ENCODE results near the gene PTPDC1.
A peak's percentile ranks its signal among the peaks of the same experiment; 100 is the strongest.
"Not testable (repeated sequence)": the region's sequence is repeated elsewhere in the genome, so short reads cannot be mapped to it uniquely, and the experiment has no call there.

The PTPDC1 gene
- 8.4 to 20.7 (median 11.1) reads per million in 4 experiments for total RNA-seq

DNA sequence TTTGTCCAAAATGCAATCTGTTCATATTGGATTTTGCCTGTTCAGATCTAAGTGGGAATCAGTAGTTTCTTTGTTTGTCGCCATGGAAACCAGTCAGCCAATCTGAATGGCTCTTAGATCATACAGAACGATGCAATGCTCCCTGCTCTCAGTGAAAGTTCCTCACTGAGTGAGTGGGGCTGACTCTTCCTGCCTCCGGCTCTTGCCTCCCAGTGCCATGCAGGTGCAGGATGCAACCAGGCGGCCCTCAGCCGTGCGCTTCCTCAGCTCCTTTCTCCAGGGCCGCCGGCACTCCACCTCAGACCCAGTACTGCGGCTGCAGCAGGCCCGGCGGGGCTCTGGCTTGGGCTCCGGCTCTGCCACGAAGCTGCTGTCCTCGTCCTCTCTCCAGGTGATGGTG is at the start of gene PTPDC1:
TSS of gene PTPDC1 (plus strand) at position 151 of the 400 bp plus-strand sequence. CDS start at position 218, 67 bp downstream.
- DNase-seq: no peak

- DNase-seq: no peak
Observed at GRCh38 chr9:94034511-94034910, 49.8 kb upstream of the PTPDC1 start.

DNA sequence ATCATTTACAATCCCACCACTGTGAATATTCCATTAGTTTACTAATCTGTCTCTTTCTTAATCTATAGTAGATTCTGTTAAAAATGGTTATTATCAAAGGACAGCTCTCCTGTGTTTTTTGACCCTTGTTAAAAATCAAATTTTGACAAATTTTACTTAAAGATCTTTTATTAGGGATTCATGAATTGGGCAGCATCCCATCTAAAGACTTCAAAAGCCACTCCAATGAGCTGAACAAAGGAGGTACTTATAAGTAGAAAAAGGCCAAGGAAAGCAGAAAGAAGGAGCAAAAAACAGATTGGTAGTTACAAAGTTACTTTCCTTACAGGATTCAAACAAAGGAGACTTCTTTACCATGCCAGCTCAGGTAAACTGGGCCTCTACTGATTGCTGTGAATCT is 44.5 kb upstream of the PTPDC1 start:
- DNase-seq: no peak

DNA sequence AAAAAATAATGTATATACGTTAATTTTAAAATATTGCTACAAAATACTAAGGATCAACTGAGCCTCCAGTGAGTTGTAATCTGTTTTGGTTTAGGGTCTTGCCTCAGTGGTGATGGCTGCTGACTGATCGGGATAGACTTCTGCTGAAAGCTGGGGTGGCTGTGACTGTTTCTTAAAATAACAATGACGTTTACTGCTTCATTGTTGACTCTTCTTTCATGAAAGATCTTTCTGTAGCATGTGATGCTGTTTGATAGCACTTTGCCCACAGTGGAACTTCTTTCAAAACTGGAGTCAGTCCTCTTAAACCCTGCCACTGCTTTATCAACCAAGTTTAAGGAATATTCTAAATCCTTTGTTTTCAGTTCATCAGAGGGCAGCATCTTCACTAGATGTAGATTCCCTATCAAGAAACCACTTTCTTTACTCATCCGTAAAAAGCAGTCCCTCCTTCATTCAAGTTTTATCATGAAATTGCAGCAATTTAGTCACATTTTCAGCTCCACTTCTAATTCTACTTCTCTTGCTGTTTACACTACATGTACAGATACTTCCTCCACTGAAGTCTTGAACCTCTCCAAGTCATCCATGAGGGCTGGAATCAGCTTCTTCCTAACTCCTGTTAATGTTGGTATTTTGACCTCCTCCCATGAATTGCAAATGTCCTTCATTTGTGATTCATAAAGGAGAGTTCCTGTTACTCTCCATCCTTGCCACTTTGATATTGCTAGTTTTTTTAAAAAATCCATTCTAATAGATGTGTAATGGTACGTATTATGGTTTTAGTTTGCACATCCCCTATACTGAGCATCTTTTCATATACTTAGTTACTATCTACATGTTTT is 41.5 kb upstream of the PTPDC1 start:
- DNase-seq: no peak

DNA sequence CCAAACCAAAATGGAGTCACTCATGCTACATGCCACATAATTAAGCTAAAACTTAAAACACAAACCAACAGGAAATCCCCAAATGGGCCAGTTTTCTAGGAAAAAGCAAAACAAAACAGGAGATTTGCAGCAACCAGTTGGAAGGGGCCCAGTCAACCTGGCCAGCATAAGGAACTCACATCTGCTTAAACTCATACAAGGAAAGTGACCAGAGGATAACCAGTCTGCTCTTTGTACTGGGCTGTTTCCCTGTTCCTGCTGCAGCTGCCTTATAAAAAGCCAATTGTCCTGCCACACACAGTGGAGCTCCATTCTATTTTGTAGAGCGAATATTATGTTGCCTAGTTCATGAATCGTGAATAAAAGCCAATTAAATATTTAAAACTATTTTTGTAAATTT is 29.5 kb upstream of the PTPDC1 start:
- DNase-seq: no peak

DNA sequence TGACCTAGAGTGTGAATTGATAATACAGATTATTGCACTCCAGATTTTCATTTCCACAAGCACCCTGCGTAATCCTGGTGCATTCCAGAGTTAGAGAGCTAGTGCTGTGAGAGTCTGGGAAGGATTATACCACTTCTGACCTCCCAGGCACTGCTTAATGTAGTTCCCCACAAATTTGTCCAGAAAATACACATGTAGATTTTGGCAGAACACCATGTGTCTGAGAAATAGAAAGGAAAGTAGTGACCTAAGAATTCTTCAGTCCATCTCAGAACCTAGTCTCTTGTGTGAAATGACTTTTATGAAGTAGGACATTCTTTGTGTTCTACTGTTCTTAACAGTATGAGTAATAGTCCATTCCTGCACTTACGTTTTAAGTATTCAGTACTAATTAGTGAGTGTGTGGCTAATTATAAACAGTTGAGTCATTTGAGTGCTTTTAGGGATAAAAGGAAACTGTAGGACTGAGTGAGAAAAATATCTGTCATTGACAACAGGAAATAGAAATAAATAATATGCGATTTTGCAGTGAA is 27.8 kb upstream of the PTPDC1 start:
- DNase-seq: no peak

DNA sequence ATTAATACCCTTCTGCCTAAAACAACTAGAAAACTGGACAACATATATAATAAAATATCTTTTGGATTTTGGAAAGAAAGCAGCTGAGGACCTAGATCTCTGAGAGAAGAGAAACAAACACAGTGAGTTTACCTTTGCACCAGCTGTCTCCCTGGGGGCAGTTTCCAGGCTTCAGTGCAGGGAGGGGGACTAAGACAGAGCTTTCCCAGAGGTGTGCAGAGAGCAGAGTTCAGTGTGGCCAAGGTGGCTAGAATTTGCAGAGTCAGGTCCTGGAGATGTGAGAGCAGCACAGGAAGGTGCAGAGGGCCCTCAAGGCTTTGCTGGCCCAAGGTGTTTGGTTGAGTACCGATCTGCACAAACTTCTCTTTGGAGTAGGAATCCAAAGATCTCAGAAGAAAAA is 26.3 kb upstream of the PTPDC1 start:
- DNase-seq: no peak

DNA sequence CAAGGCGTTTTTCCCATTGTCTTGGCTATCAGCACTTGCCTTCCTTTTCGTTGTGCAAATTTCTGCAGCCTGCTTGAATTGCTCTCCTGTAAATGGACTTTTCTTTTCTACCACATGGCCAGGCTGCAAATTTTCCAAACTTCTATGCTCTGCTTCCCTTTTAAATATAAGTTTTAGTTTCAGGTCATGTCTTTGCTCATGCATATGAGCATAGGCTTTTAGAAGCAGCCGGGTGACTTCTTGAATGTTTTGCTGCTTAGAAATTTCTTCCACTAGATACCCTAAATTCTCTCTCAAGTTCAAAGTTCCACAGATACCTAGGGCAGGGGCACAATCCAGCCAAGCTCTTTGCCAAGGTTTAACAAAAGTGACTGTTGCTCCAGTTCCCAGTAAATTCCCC is 22.4 kb upstream of the PTPDC1 start:
- DNase-seq: no peak

DNA sequence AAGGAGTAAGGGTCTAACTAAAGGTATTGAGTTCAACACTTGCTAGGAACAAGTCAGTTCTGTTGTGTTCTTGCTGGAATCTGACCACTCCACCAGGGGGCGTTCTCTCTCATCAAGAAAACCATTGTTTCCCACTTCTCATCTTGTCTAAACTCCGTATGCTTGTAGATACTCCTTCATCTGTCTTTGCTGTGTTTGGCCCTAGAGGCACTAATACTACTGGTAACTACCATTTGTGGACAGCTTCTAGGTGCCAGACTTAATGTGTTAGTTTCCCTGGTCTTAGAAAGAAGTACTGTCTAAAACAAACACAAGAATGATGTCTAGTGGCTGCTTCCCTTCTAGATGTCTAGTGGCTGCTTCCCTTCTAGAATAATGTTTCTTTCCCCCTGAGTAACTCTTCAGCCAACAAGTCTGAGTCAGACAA is 18.7 kb upstream of the PTPDC1 start:
- DNase-seq: peak; percentile 64

DNA sequence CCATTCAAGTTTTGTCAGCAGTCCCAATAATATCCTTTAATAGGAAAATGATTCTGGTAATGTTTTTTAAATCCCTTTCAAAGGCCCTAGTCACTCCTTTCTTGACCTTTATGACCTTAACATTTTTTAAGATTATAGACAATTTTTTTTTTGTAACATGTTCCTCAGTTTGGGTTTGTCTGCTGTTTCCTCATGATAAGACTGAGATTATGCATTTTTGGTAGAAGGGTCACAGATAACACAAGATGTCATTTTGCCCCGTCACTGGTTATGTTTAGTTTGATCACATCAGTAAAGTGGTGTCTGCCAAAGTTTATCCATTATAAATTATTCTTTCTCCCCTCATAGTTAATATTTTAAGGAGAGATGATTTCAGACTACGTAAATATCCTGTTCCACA is 16.0 kb upstream of the PTPDC1 start:
- DNase-seq: no peak

DNA sequence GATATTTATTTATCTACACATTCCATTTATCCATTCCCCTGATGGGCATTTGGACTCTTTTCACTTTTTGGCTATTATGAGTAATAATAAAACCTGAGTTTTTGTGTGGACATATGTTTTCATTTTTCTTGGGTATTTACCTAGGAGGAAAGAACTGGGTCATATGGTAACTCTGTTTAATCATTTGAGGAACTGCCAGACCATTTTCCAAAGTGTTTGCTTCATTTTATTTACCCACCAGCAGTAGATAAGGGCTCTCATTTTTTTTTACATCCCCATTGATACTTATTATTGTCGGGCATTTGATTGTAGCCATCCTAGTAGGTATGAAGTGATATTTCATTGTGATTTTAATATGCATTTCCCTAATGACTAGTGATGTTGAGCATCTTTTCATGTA is 7.7 kb upstream of the PTPDC1 start:
- DNase-seq: no peak

DNA sequence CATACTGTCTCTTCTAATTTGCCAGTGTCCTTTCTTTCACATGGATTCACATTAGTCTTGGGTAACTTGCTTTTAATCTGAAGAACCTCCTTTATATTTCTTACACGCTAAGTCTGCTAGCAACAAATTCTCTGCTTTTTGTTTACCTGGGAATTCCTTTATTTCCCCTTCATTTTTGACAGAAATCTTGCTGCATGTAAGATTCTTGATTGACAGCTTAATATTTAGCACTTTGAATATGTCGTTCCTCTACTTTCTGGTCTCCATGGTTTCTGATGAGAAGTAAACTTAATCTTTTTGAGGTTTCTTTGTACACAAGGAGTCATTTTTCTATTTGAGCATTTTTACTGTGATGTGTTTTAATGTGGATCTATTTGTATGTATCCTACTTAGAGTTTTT is 6.2 kb upstream of the PTPDC1 start:
- DNase-seq: no peak

DNA sequence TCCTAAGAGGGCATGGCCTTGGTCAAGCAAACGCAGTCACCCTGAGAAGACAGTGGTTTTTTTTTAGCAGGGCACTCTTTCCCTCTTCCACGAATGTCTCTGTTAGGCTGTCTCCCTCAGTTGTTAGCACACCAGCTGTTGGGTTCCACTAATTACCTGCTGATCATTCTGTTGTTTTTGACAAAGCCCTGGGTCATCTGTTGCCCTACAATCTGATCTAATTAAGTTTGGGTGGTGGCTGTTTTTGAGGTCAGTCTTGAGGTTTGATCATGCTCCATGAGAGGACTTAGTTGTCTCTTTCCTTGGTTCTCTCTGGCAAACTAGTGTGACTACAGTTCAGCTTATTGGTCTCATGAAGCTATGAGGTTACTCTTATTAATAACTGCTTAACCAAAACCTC is 5.0 kb upstream of the PTPDC1 start:
- no peak for DNase-seq

GRCh38 chr9:94080249-94080648 is 4.0 kb upstream of the PTPDC1 start:
- DNase-seq: no peak

DNA sequence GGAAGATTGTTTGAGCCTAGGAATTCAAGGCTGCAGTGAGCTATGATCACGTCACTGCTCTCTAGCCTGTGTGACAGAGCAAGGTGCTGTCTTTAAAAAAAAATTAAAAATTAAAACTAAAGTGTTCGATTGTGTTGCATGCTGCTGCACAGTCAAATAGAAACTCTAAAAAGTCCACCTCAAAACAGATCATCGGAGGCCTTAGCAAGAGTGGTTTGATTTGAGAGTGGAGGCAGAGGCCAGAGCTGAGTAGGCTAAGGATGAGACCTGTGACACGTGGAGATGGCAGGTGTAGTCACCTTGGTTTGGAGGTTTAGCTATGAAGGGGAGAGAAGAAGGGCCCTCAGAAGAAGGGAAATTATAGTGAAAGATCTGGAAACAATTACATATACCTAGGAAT is 2.8 kb upstream of the PTPDC1 start:
- DNase-seq: no peak

DNA sequence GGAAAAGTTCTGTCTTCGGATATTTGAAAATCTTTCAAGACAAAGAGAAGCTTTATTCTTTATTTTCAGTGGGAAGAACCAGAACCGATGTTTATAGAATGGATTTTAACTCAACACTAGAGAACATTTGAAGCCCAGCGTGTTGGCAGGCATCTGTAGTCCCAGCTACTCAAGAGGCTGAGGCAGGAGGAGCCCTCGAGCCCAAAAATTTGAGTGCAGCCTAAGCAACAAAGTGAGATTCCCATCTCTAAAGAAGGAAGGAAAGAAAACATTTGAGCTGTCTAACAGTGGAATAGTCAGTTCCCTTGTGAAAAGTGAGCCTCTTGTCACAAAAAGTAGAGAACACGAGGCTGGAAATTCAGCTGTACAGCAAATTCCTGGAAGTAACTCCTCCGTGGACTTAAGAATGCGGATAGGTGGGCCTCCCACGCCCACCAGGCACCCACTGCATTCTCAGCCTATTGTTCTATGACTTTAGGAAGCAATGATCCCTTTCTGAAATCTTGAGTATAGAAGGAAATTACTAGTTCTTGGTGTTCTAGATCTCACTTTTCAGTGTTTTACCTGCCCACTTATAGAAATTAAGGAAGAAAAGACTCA is 2.3 kb upstream of the PTPDC1 start:
- no peak for DNase-seq

DNA sequence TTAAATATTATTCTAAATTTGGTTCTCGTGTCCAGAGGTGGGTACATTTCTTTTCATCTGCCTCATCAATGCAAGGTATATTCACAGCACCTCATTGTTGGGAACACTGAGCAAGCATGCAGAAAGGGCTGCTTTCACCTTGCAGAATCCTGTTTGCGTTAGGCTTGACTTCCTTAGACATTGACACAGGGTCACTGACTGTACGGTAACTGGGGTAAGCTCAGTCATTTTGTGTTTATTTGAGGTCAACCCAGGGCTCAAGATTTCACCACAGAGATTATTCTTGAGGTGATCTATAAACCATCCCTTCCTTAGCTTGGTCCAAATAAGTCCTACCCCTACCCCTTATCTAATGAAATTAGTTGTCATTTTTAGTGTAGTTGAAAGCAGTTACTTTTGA is 1.7 kb upstream of the PTPDC1 start:
- no peak for DNase-seq

- no peak for DNase-seq
Observed at GRCh38 chr9:94082956-94083355, 1.3 kb upstream of the PTPDC1 start.

GRCh38 chr9:94083384-94083783 is 880 bp upstream of the PTPDC1 start:
- no peak for DNase-seq

- DNase-seq: no peak
Observed at GRCh38 chr9:94085062-94085639, 887 bp downstream of the PTPDC1 start.

GRCh38 chr9:94086486-94087345 is 2.5 kb downstream of the PTPDC1 start:
- DNase-seq: no peak

DNA sequence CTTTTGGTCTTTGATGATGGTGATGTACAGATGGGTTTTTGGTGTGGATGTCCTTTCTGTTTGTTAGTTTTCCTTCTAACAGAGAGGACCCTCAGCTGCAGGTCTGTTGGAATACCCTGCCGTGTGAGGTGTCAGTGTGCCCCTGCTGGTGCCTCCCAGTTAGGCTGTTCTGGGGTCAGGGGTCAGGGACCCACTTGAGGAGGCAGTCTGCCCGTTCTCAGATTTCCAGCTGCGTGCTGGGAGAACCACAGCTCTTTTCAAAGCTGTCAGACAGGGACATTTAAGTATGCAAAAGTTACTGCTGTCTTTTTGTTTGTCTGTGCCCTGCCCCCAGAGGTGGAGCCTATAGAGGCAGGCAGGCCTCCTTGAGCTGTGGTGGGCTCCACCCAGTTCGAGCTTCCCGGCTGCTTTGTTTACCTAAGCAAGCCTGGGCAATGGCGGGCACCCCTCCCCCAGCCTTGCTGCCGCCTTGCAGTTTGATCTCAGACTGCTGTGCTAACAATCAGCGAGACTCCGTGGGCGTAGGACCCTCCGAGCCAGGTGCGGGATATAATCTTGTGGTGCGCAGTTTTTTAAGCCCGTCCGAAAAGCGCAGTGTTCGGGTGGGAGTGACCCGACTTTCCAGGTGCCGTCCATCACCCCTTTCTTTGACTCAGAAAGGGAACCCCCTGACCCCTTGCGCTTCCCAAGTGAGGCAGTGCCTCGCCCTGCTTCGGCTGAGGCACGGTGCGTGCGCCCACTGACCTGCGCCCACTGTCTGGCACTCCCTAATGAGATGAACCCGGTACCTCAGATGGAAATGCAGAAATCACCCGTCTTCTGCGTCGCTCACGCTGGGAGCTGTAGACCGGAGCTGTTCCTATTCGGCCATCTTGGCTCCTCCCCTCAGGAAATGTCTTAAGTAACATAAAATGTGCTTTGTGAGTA is 10.2 kb downstream of the PTPDC1 start:
- DNase-seq: not testable (repeated sequence)
